ENCODE measurements around the gene LRP8. TPM values are rescaled to one million over a fixed set of nuclear protein-coding genes. Genes with fewer than 3 reads are reported as not detected.

LRP8 gene
- total RNA-seq, 1 experiment from 2014 or later, result 54.4 TPM

- no peaks in the 10 kb centered on the region for H4K20me1 ChIP-seq (ENCODE audit: low read length)
- H2AFZ ChIP-seq (ENCODE audit: low read length), result no peak overlapping the region
- H3K4me1 ChIP-seq (ENCODE audit: insufficient read depth, low read length), result no peaks in the 10 kb centered on the region
- ChIA-PET POLR2A (ENCODE audit: unreplicated experiment) (no interaction called here), CTCF (no interaction called here)
- H3F3A ChIP-seq (ENCODE audit: low read length, unreplicated experiment), result no peaks in the 10 kb centered on the region
- no peaks in the 10 kb centered on the region for H3K79me2 ChIP-seq (ENCODE audit: low read length)
- no peak overlapping the region for H3K4me2 ChIP-seq (ENCODE audit: low read length)
- TF ChIP-seq EZH2 (IDR thresholded peaks at IDR 0.05; ENCODE audit: low read length, unreplicated experiment) (no peak), EZH2phosphoT487 (IDR thresholded peaks at IDR 0.05; ENCODE audit: borderline replicate concordance, low read length) (no peak), CTCF (conservative IDR thresholded peaks at IDR 0.05; ENCODE audit: low read depth, low read length) (no peak)
- H3K9me2 ChIP-seq (replicated peaks; ENCODE audit: low read length), result no peaks in the 10 kb centered on the region
- intact Hi-C loops (cut with micrococcal nuclease), result no loop called here
- H3K4me3 ChIP-seq (ENCODE audit: low read length), result no peak overlapping the region
- no peak overlapping the region for H3K9ac ChIP-seq (ENCODE audit: low read length)
- ATAC-seq (no peak), DNase-seq (no peak)
- no TSS peak for BruUV-seq (replicated peaks)
- H3K36me3 ChIP-seq (ENCODE audit: low read depth, low read length), result no peaks in the 10 kb centered on the region
- no peaks in the 10 kb centered on the region for H3K27me3 ChIP-seq (ENCODE audit: low read length)
- H3K27ac ChIP-seq (ENCODE audit: low read length), result no peak overlapping the region
- H3K9me3 ChIP-seq (ENCODE audit: low read length), result no peaks in the 10 kb centered on the region
Measured at GRCh38 chr1:53339736-53340635, 12.1 kb upstream of the LRP8 start.

DNA sequence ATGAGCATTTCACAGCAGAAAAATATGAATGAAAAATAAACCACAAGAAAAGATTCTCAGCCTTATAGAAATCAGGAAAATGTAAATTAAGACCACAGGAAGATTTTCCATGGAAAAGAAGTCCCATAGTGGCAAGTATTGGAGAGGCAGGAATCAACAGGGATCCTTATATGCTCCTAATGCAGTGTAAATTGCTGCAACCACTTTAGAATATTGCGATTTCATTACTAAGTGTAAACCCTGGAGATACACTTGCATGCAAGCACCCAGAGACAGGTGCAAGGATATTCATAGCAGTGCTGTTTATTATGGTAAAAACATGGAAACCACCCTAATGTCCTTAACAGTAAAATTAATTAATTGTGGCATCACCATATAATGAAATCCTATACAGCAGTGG, 10.6 kb upstream of the LRP8 start:
- Histone ChIP-seq H3K27me3 (ENCODE audit: low read length) (no peaks in the 10 kb centered on the region), H2AFZ (ENCODE audit: low read length) (no peak overlapping the region), H3K4me3 (ENCODE audit: low read length) (no peak overlapping the region), H4K20me1 (ENCODE audit: low read length) (no peaks in the 10 kb centered on the region), H3K4me2 (ENCODE audit: low read length) (no peak overlapping the region), H3K79me2 (ENCODE audit: low read length) (no peaks in the 10 kb centered on the region), H3K9ac (ENCODE audit: low read length) (no peak overlapping the region), H3K9me2 (replicated peaks; ENCODE audit: low read length) (no peaks in the 10 kb centered on the region), H3K36me3 (ENCODE audit: low read depth, low read length) (no peaks in the 10 kb centered on the region), H3K27ac (ENCODE audit: low read length) (no peak overlapping the region), H3K9me3 (ENCODE audit: low read length) (no peaks in the 10 kb centered on the region), H3F3A (ENCODE audit: low read length, unreplicated experiment) (no peaks in the 10 kb centered on the region), H3K4me1 (ENCODE audit: insufficient read depth, low read length) (no peaks in the 10 kb centered on the region)
- DNase-seq, result no peak
- POLR2A ChIA-PET (ENCODE audit: unreplicated experiment), result no interaction called here
- no peak for TF ChIP-seq EZH2phosphoT487 (IDR thresholded peaks at IDR 0.05; ENCODE audit: borderline replicate concordance, low read length)
- no peak for TF ChIP-seq EZH2 (IDR thresholded peaks at IDR 0.05; ENCODE audit: low read length, unreplicated experiment)
- TF ChIP-seq CTCF (conservative IDR thresholded peaks at IDR 0.05; ENCODE audit: low read depth, low read length), result no peak
- ATAC-seq, result no peak
- CTCF ChIA-PET, result no interaction called here
- no TSS peak for BruUV-seq (replicated peaks)
- intact Hi-C loops (cut with micrococcal nuclease), result no loop called here

- TF ChIP-seq EZH2 (IDR thresholded peaks at IDR 0.05; ENCODE audit: low read length, unreplicated experiment) (no peak), CTCF (conservative IDR thresholded peaks at IDR 0.05; ENCODE audit: low read depth, low read length) (no peak), EZH2phosphoT487 (IDR thresholded peaks at IDR 0.05; ENCODE audit: borderline replicate concordance, low read length) (no peak)
- H3K4me1 ChIP-seq (ENCODE audit: insufficient read depth, low read length), result no peaks in the 10 kb centered on the region
- no peak overlapping the region for H2AFZ ChIP-seq (ENCODE audit: low read length)
- H3F3A ChIP-seq (ENCODE audit: low read length, unreplicated experiment), result no peaks in the 10 kb centered on the region
- no peaks in the 10 kb centered on the region for H3K9me3 ChIP-seq (ENCODE audit: low read length)
- H3K27ac ChIP-seq (ENCODE audit: low read length), result no peak overlapping the region
- no peak for ATAC-seq
- DNase-seq, result no peak
- H3K36me3 ChIP-seq (ENCODE audit: low read depth, low read length), result no peaks in the 10 kb centered on the region
- no peak overlapping the region for H3K4me2 ChIP-seq (ENCODE audit: low read length)
- H3K27me3 ChIP-seq (ENCODE audit: low read length), result no peaks in the 10 kb centered on the region
- no TSS peak for BruUV-seq (replicated peaks)
- no peaks in the 10 kb centered on the region for H4K20me1 ChIP-seq (ENCODE audit: low read length)
- CTCF ChIA-PET, result no interaction called here
- H3K9me2 ChIP-seq (replicated peaks; ENCODE audit: low read length), result no peaks in the 10 kb centered on the region
- intact Hi-C loops (cut with micrococcal nuclease), result no loop called here
- H3K79me2 ChIP-seq (ENCODE audit: low read length), result no peaks in the 10 kb centered on the region
- POLR2A ChIA-PET (ENCODE audit: unreplicated experiment), result no interaction called here
- H3K9ac ChIP-seq (ENCODE audit: low read length), result no peak overlapping the region
- no peak overlapping the region for H3K4me3 ChIP-seq (ENCODE audit: low read length)
Measured at GRCh38 chr1:53337499-53337898, 9.6 kb upstream of the LRP8 start.

Data from PC-3 (cell line).